Lung (tissue), 12 donors: Measurements from ENCODE around the gene PDZD4. TPM values are rescaled to one million over a fixed set of nuclear protein-coding genes. Genes with fewer than 3 reads are reported as not detected.
A peak's percentile ranks its signal among the peaks of the same experiment; 100 is the strongest.

Experiments
- ATAC-seq: fragments of 200-7000 bp; cut with Tn5 transposase; one replicate; pipeline ENCODE4 v1.9.1; 2020; ENCODE audit warnings: moderate number of reproducible peaks; ENCODE audit not compliant: insufficient read depth, low FRiP score
- DNase-seq, 3 donors: peaks; one replicate each; pipeline ENCODE4 v3.0.0-alpha.2; 2013 to 2017
- H3K27ac ChIP-seq, 2 donors: one replicate each; pipeline ENCODE4 v1.5.1; 2013; ENCODE audit warnings: mild to moderate bottlenecking in 2 of 2, moderate library complexity in 2 of 2, control low read depth in 1 of 2, inconsistent platforms in 1 of 2, low read depth in 1 of 2, low read length in 1 of 2
- H3K27me3 ChIP-seq, 3 donors: one replicate each; pipeline ENCODE4 v1.5.1; 2013; ENCODE audit warnings: low read length in 2 of 3; ENCODE audit not compliant: control insufficient read depth in 3 of 3, insufficient read depth in 3 of 3
- H3K36me3 ChIP-seq, 4 donors: one replicate each; pipeline ENCODE4 v1.5.1; 2013; ENCODE audit warnings: low read length in 4 of 4, mild to moderate bottlenecking in 1 of 4, moderate library complexity in 1 of 4; ENCODE audit not compliant: control insufficient read depth in 4 of 4, insufficient read depth in 4 of 4
- H3K4me1 ChIP-seq, 5 donors: one replicate each; pipeline ENCODE4 v1.5.1; 2013; ENCODE audit warnings: low read length in 5 of 5, mild to moderate bottlenecking in 2 of 5, moderate library complexity in 1 of 5; ENCODE audit not compliant: control insufficient read depth in 5 of 5, insufficient read depth in 5 of 5
- H3K4me3 ChIP-seq: one replicate; pipeline ENCODE4 v1.5.1; 2013; ENCODE audit warnings: mild to moderate bottlenecking, control low read depth, moderate library complexity
- H3K9ac ChIP-seq, 2 donors: one replicate each; pipeline ENCODE4 v1.5.1; 2013; ENCODE audit warnings: low read length in 2 of 2, control low read depth in 1 of 2; ENCODE audit not compliant: insufficient read depth in 1 of 2
- H3K9me3 ChIP-seq, 4 donors: one replicate each; pipeline ENCODE4 v1.5.1; 2013; ENCODE audit warnings: low read length in 3 of 4, mild to moderate bottlenecking in 1 of 4, moderate library complexity in 1 of 4; ENCODE audit not compliant: control insufficient read depth in 4 of 4, insufficient read depth in 3 of 4
- WGBS, 2 donors: extraction: QIAGEN DNeasy Blood & Tissue Kit; methylation state at CpG; one replicate each; pipeline ENCODE4 v1.1.7; 2013; 5-methylcytosine and 5-hydroxymethylcytosine counted together
- polyA plus RNA-seq, 2 donors: library from polyadenylated mRNA; stranded (reverse); fragments of 200-250 nt; gene quantifications; one replicate each; pipeline ENCODE4 v1.2.1, GENCODE V29; 2013
- total RNA-seq, 2 donors: library from RNA; depleted of rRNA in 1 of 2; stranded (reverse); fragments of >200 nt in 1 of 2; gene quantifications; one replicate each; pipeline ENCODE4 v1.2.1, GENCODE V29; 2014 to 2021
- TF ChIP-seq, protein P1 (sequence below): IDR thresholded peaks from 2 replicates; pipeline ENCODE4 v1.5.1; 2012; ENCODE audit warnings: mild to moderate bottlenecking; ENCODE audit errors: control extremely low read depth, extremely low read depth
- donor health status: control.
- donor health status: control.
- donor health status: Bipolar disorder and iron deficiency.
- donor health status: healthy.
- donor health status: DM: yes; HTN: yes; CAD: no.

The PDZD4 gene
- total and polyA plus RNA-seq, 4 donors, result 2.3 to 8.1 (median 3.8) TPM

- 63 to 70% methylated on average over 19 of the region's 19 CpGs for WGBS, 2 donors
- no peak for ATAC-seq
- H3K27me3 ChIP-seq, result peaks cover 0 to 5% (median 0%) of the 10 kb centered on the region in 3 donors
- no peak overlapping the region for H3K27ac ChIP-seq
- H3K36me3 ChIP-seq, result no peaks in the 10 kb centered on the region
- no peak overlapping the region for H3K4me3 ChIP-seq
- TF ChIP-seq, protein P1, sequence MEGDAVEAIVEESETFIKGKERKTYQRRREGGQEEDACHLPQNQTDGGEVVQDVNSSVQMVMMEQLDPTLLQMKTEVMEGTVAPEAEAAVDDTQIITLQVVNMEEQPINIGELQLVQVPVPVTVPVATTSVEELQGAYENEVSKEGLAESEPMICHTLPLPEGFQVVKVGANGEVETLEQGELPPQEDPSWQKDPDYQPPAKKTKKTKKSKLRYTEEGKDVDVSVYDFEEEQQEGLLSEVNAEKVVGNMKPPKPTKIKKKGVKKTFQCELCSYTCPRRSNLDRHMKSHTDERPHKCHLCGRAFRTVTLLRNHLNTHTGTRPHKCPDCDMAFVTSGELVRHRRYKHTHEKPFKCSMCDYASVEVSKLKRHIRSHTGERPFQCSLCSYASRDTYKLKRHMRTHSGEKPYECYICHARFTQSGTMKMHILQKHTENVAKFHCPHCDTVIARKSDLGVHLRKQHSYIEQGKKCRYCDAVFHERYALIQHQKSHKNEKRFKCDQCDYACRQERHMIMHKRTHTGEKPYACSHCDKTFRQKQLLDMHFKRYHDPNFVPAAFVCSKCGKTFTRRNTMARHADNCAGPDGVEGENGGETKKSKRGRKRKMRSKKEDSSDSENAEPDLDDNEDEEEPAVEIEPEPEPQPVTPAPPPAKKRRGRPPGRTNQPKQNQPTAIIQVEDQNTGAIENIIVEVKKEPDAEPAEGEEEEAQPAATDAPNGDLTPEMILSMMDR, result no peak
- peaks cover 0 to 12% (median 2%) of the 10 kb centered on the region in 4 donors for H3K9me3 ChIP-seq
- H3K4me1 ChIP-seq, result peaks cover 0 to 4% (median 0%) of the 10 kb centered on the region in 5 donors
- H3K9ac ChIP-seq, result no peak overlapping the region
- DNase-seq, result peak in 1 of 3 donors; percentile 7
These were observed 15.6 kb downstream of the PDZD4 start for GRCh38 chrX:153814591-153815315.

GRCh38 chrX:153813161-153813560 lies 17.2 kb downstream of the PDZD4 start:
- H3K27me3 ChIP-seq, result peaks cover 0 to 5% (median 0%) of the 10 kb centered on the region in 3 donors

DNA sequence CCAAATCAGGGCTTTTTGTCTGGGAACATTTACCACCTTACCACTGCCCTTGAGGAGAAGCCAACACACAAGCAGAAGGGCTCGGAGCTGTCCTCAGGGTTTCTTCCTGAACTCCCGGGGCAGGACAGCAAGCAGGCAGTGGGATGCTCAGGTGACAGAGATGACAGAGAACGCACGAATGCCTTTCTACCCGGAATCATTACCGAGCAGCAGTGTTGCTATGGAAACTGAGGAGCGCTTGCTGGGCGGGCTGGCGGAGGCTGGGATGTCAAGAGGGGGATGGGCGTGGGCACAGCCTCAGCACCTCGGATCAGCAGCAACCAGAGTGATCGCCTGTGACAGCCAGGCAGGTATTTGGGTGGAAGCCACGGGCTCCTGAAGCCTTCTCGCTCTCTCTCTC lies 18.1 kb downstream of the PDZD4 start:
- Histone ChIP-seq H3K4me1 (no peaks in the 10 kb centered on the region), H3K9ac (no peak overlapping the region), H3K9me3 (peaks cover 0 to 17% (median 2%) of the 10 kb centered on the region in 4 donors), H3K4me3 (no peak overlapping the region), H3K36me3 (no peaks in the 10 kb centered on the region), H3K27ac (no peak overlapping the region), H3K27me3 (peaks cover 0 to 5% (median 0%) of the 10 kb centered on the region in 3 donors)
- 66 to 79% methylated on average over 14 of the region's 14 CpGs for WGBS, 2 donors
- ATAC-seq (no peak), DNase-seq (no peak)
- TF ChIP-seq, protein P1, result no peak

More at GRCh38 chrX:153813161-153813560, 17.2 kb downstream of the PDZD4 start:
- ATAC-seq, result no peak
- Histone ChIP-seq H3K9me3 (peaks cover 0 to 16% (median 2%) of the 10 kb centered on the region in 4 donors), H3K27ac (no peak overlapping the region), H3K9ac (no peak overlapping the region), H3K4me3 (no peak overlapping the region), H3K4me1 (no peaks in the 10 kb centered on the region), H3K36me3 (no peaks in the 10 kb centered on the region)
- 90 to 92% methylated on average over 5 of the region's 5 CpGs for WGBS, 2 donors
- TF ChIP-seq, protein P1, result no peak
- DNase-seq, result no peak
